ENCODE data around the gene DDX53. TPM values are rescaled to one million over a fixed set of nuclear protein-coding genes. Genes with fewer than 3 reads are reported as not detected.
A peak's percentile ranks its signal among the peaks of the same experiment; 100 is the strongest.

Gene DDX53
- total RNA-seq, 2 donors from 2014 or later: not detected

- no CpG with 5 or more reads among the region's 1 CpG for WGBS, 2 experiments (ENCODE audit: insufficient coverage in 1 of 2, insufficient read length in 1 of 2)
- Histone ChIP-seq H3K9me3 (ENCODE audit: control insufficient read depth, low read length) (no peaks in the 10 kb centered on the region), H3K27ac (ENCODE audit: low read depth, low read length) (no peak overlapping the region), H3K4me1 (ENCODE audit: control insufficient read depth, insufficient read depth, low read length) (no peaks in the 10 kb centered on the region), H3K4me3 (ENCODE audit: low read length) (no peak overlapping the region), H3K9ac (ENCODE audit: extremely low read depth, low read length, poor library complexity, severe bottlenecking) (no peak overlapping the region), H3K36me3 (ENCODE audit: control insufficient read depth, insufficient read depth, low read length) (no peaks in the 10 kb centered on the region), H3K27me3 (ENCODE audit: control insufficient read depth, insufficient read depth, low read length, poor library complexity, severe bottlenecking) (no peaks in the 10 kb centered on the region)
- H3K4me1 Mint-ChIP-seq: no peaks in the 10 kb centered on the region
- no peak overlapping the region for H3K4me3 Mint-ChIP-seq
- H3K27me3 Mint-ChIP-seq (ENCODE audit: insufficient read depth): no peaks in the 10 kb centered on the region
- no peaks in the 10 kb centered on the region for H3K9me3 Mint-ChIP-seq
- H3K27ac Mint-ChIP-seq: no peak overlapping the region
- no peak for DNase-seq
- TF ChIP-seq CTCF (conservative IDR thresholded peaks at IDR 0.05): no peak
- H3K36me3 Mint-ChIP-seq (ENCODE audit: low read depth): no peaks in the 10 kb centered on the region
Measured at GRCh38 chrX:22987452-22987851, 12.3 kb upstream of the DDX53 start.

- no peaks in the 10 kb centered on the region for H3K9me3 Mint-ChIP-seq
- Histone ChIP-seq H3K4me1 (ENCODE audit: control insufficient read depth, insufficient read depth, low read length) (no peaks in the 10 kb centered on the region), H3K27ac (ENCODE audit: low read depth, low read length) (no peak overlapping the region), H3K9me3 (ENCODE audit: control insufficient read depth, low read length) (no peaks in the 10 kb centered on the region), H3K9ac (ENCODE audit: extremely low read depth, low read length, poor library complexity, severe bottlenecking) (no peak overlapping the region), H3K4me3 (ENCODE audit: low read length) (no peak overlapping the region), H3K27me3 (ENCODE audit: control insufficient read depth, insufficient read depth, low read length, poor library complexity, severe bottlenecking) (no peaks in the 10 kb centered on the region), H3K36me3 (ENCODE audit: control insufficient read depth, insufficient read depth, low read length) (no peaks in the 10 kb centered on the region)
- WGBS, 2 experiments (ENCODE audit: insufficient coverage in 1 of 2, insufficient read length in 1 of 2): 89% methylated on average over 1 of the region's 2 CpGs; no CpG with 5 or more reads in 1 of the 2 experiments
- H3K36me3 Mint-ChIP-seq (ENCODE audit: low read depth): no peaks in the 10 kb centered on the region
- H3K4me1 Mint-ChIP-seq: no peaks in the 10 kb centered on the region
- no peak for TF ChIP-seq CTCF (conservative IDR thresholded peaks at IDR 0.05)
- no peak for DNase-seq
- no peaks in the 10 kb centered on the region for H3K27me3 Mint-ChIP-seq (ENCODE audit: insufficient read depth)
- H3K4me3 Mint-ChIP-seq: no peak overlapping the region
- H3K27ac Mint-ChIP-seq: no peak overlapping the region
Measured at GRCh38 chrX:23003116-23003515, 3.4 kb downstream of the DDX53 start.

- Mint-ChIP-seq H3K9me3 (no peaks in the 10 kb centered on the region), H3K27ac (no peak overlapping the region), H3K27me3 (ENCODE audit: insufficient read depth) (no peaks in the 10 kb centered on the region), H3K4me3 (no peak overlapping the region), H3K36me3 (ENCODE audit: low read depth) (no peaks in the 10 kb centered on the region), H3K4me1 (peaks cover 2% of the 10 kb centered on the region)
- Histone ChIP-seq H3K9ac (ENCODE audit: extremely low read depth, low read length, poor library complexity, severe bottlenecking) (no peak overlapping the region), H3K27ac (ENCODE audit: low read depth, low read length) (no peak overlapping the region), H3K36me3 (ENCODE audit: control insufficient read depth, insufficient read depth, low read length) (no peaks in the 10 kb centered on the region), H3K4me3 (ENCODE audit: low read length) (no peak overlapping the region), H3K27me3 (ENCODE audit: control insufficient read depth, insufficient read depth, low read length, poor library complexity, severe bottlenecking) (no peaks in the 10 kb centered on the region), H3K9me3 (ENCODE audit: control insufficient read depth, low read length) (no peaks in the 10 kb centered on the region), H3K4me1 (ENCODE audit: control insufficient read depth, insufficient read depth, low read length) (no peaks in the 10 kb centered on the region)
- peak; percentile 88 for TF ChIP-seq CTCF (conservative IDR thresholded peaks at IDR 0.05)
- DNase-seq: no peak
- WGBS, 2 experiments (ENCODE audit: insufficient coverage in 1 of 2, insufficient read length in 1 of 2): 100% methylated on average over 1 of the region's 1 CpG; no CpG with 5 or more reads in 1 of the 2 experiments
Measured at GRCh38 chrX:23008431-23009099, 8.8 kb downstream of the DDX53 start.

All from endodermal cell (in vitro differentiated cells).